H1 (cell line): ENCODE results near the gene MYOT. TPM values are rescaled to one million over a fixed set of nuclear protein-coding genes. Genes with fewer than 3 reads are reported as not detected.
A peak's percentile ranks its signal among the peaks of the same experiment; 100 is the strongest.

Experiments used
- CTCF ChIA-PET: fragments of 300-600 bp; sonication (Branson Sonifier 250); formaldehyde crosslinking; loops from one replicate; lab custom pipeline; 2021; ENCODE audit not compliant: partially characterized antibody; lab: Charles Lee
- POLR2A ChIA-PET: fragments of 300-600 bp; sonication (Branson Sonifier 250); formaldehyde crosslinking; loops from one replicate; lab custom pipeline; 2021; ENCODE audit warnings: inconsistent platforms; ENCODE audit not compliant: partially characterized antibody; lab: Charles Lee
- DNase-seq, 2 experiments: peaks; one replicate each; pipeline versions ENCODE4 v3.0.0 to v3.0.0-alpha.2; 2010 to 2022; ENCODE audit warnings: low spot score in 2 of 2, low read depth in 1 of 2, mixed read lengths in 1 of 2
- FAIRE-seq: peaks from 2 replicates; lab custom pipeline; 2011; peaks lifted over from hg19 to GRCh38; lab: Jason Lieb, UNC
- H2AFZ ChIP-seq: 2 replicates; pipeline ENCODE4 v1.8.1; 2012; ENCODE audit warnings: low read length, inconsistent platforms
- H2AK5ac ChIP-seq: 2 replicates; pipeline ENCODE4 v1.6.1; 2013; ENCODE audit warnings: low read depth, low read length
- H2BK120ac ChIP-seq: replicated peaks from 2 replicates; pipeline ENCODE3; 2013; ENCODE audit warnings: low read depth, low read length, inconsistent platforms
- H2BK12ac ChIP-seq: 2 replicates; pipeline ENCODE4 v1.6.1; 2013; ENCODE audit warnings: low read depth, low read length
- H2BK15ac ChIP-seq: 2 replicates; pipeline ENCODE4 v1.6.1; 2013; ENCODE audit warnings: low read length
- H2BK20ac ChIP-seq: 2 replicates; pipeline ENCODE4 v1.6.1; 2013; ENCODE audit warnings: low read length
- H2BK5ac ChIP-seq: 2 replicates; pipeline ENCODE4 v1.6.1; 2013; ENCODE audit warnings: low read depth, low read length
- H3K14ac ChIP-seq: 2 replicates; pipeline ENCODE4 v1.6.1; 2013; ENCODE audit warnings: inconsistent platforms; ENCODE audit not compliant: insufficient read length
- H3K18ac ChIP-seq: 2 replicates; pipeline ENCODE4 v1.6.1; 2013; ENCODE audit warnings: low read length; ENCODE audit errors: extremely low read depth
- H3K23ac ChIP-seq: 2 replicates; pipeline ENCODE4 v1.6.1; 2013; ENCODE audit warnings: inconsistent platforms; ENCODE audit not compliant: insufficient read length
- H3K23me2 ChIP-seq: 2 replicates; pipeline ENCODE4 v1.6.1; 2013; ENCODE audit warnings: low read depth, low read length
- H3K27ac ChIP-seq: 2 replicates; pipeline ENCODE4 v1.6.1; 2011; ENCODE audit warnings: low read depth, low read length, inconsistent platforms
- H3K27me3 ChIP-seq, 4 experiments: replicated peaks in 1 of 4; 1 replicate in 1 of 4; 2 replicates in 3 of 4; pipeline versions ENCODE4 v1.6.1 to v1.8.1; 2011 to 2013; ENCODE audit warnings: low read length in 3 of 4, mild to moderate bottlenecking in 3 of 4, inconsistent platforms in 2 of 4, mixed read lengths in 2 of 4, moderate library complexity in 1 of 4; ENCODE audit not compliant: control insufficient read depth in 3 of 4, insufficient read depth in 3 of 4; ENCODE audit errors: extremely low read depth in 1 of 4
- H3K36me3 ChIP-seq, 4 experiments: 2 replicates each; pipeline versions ENCODE4 v1.6.1 to v1.8.1; 2011 to 2013; ENCODE audit warnings: mild to moderate bottlenecking in 4 of 4, low read length in 3 of 4, moderate library complexity in 2 of 4, control low read depth in 1 of 4, inconsistent platforms in 1 of 4; ENCODE audit not compliant: insufficient read depth in 4 of 4, control insufficient read depth in 2 of 4
- H3K4ac ChIP-seq: replicated peaks from 2 replicates; pipeline ENCODE3; 2013; ENCODE audit warnings: low read length, low read depth, mixed read lengths, inconsistent platforms; ENCODE audit not compliant: insufficient read length
- H3K4me1 ChIP-seq, 4 experiments: replicated peaks in 1 of 4; 1 replicate in 1 of 4; 2 replicates in 3 of 4; pipeline versions ENCODE4 v1.6.1 to v1.8.1; 2011 to 2013; ENCODE audit warnings: low read length in 3 of 4, inconsistent platforms in 2 of 4, mixed read lengths in 1 of 4; ENCODE audit not compliant: insufficient read depth in 4 of 4, control insufficient read depth in 3 of 4
- H3K4me2 ChIP-seq, 2 experiments: 2 replicates each; pipeline versions ENCODE4 v1.6.1 to v1.8.1; 2011 to 2013; ENCODE audit warnings: low read depth in 2 of 2, low read length in 2 of 2, control low read depth in 1 of 2, inconsistent platforms in 1 of 2, mild to moderate bottlenecking in 1 of 2; ENCODE audit not compliant: insufficient read depth in 1 of 2
- H3K4me3 ChIP-seq, 4 experiments: fragments of 200-600, 300-600 bp in 1 of 4; sonication (generic), shearing (Covaris generic), sonication (Bioruptor Twin) in 1 of 4; 2 replicates each; pipeline versions ENCODE4 v1.5.1 to v1.8.1; 2011 to 2016; ENCODE audit warnings: low read length in 4 of 4, low read depth in 3 of 4, control low read depth in 2 of 4, inconsistent platforms in 2 of 4, mild to moderate bottlenecking in 2 of 4, mixed read lengths in 1 of 4, moderate library complexity in 1 of 4; ENCODE audit not compliant: insufficient read depth in 2 of 4; ENCODE audit errors: extremely low read depth in 1 of 4
- H3K56ac ChIP-seq: replicated peaks from 2 replicates; pipeline ENCODE3; 2013; ENCODE audit warnings: low read depth, mild to moderate bottlenecking, mixed read lengths, low read length, inconsistent platforms; ENCODE audit not compliant: insufficient read length
- H3K79me1 ChIP-seq: 2 replicates; pipeline ENCODE4 v1.6.1; 2013; ENCODE audit warnings: low read depth, low read length, control low read depth
- H3K79me2 ChIP-seq, 2 experiments: 2 replicates each; pipeline versions ENCODE4 v1.6.1 to v1.8.1; 2012 to 2013; ENCODE audit warnings: low read length in 2 of 2, mild to moderate bottlenecking in 2 of 2, inconsistent platforms in 1 of 2; ENCODE audit not compliant: insufficient read depth in 2 of 2, control insufficient read depth in 1 of 2
- H3K9ac ChIP-seq, 4 experiments: replicated peaks in 1 of 4; 1 replicate in 1 of 4; 2 replicates in 3 of 4; pipeline versions ENCODE4 v1.6.1 to v1.8.1; 2011 to 2013; ENCODE audit warnings: low read depth in 3 of 4, low read length in 3 of 4, control low read depth in 2 of 4, mild to moderate bottlenecking in 2 of 4, moderate library complexity in 2 of 4, inconsistent platforms in 1 of 4; ENCODE audit errors: extremely low read depth in 1 of 4
- H3K9me3 ChIP-seq, 2 experiments: 2 replicates each; pipeline versions ENCODE4 v1.6.1 to v1.8.1; 2012 to 2013; ENCODE audit warnings: mild to moderate bottlenecking in 2 of 2, moderate library complexity in 2 of 2, control low read depth in 1 of 2, inconsistent platforms in 1 of 2, low read depth in 1 of 2, low read length in 1 of 2, mixed read lengths in 1 of 2; ENCODE audit not compliant: insufficient read depth in 2 of 2
- H4K20me1 ChIP-seq, 2 experiments: replicated peaks in 1 of 2; 2 replicates each; pipeline versions ENCODE3 to v1.8.1; 2011 to 2013; ENCODE audit warnings: inconsistent platforms in 2 of 2, low read length in 2 of 2, mild to moderate bottlenecking in 1 of 2; ENCODE audit not compliant: insufficient read depth in 2 of 2, control insufficient read depth in 1 of 2
- H4K5ac ChIP-seq: 2 replicates; pipeline ENCODE4 v1.6.1; 2013; ENCODE audit warnings: low read length, low read depth, mixed read lengths, inconsistent platforms; ENCODE audit not compliant: insufficient read length
- H4K8ac ChIP-seq: 2 replicates; pipeline ENCODE4 v1.8.0; 2013; ENCODE audit warnings: mild to moderate bottlenecking, moderate library complexity, low read length, inconsistent platforms; ENCODE audit not compliant: insufficient read depth; ENCODE audit errors: extremely low read depth
- H4K91ac ChIP-seq: replicated peaks from 2 replicates; pipeline ENCODE3; 2013; ENCODE audit warnings: low read length, mixed read lengths, inconsistent platforms; ENCODE audit not compliant: insufficient read length
- ATF3 ChIP-seq: IDR thresholded peaks from 2 replicates; pipeline ENCODE4 v1.6.1; 2011; ENCODE audit warnings: low read depth, mild to moderate bottlenecking, low read length; ENCODE audit not compliant: insufficient read depth
- BACH1 ChIP-seq: IDR thresholded peaks from 2 replicates; pipeline ENCODE4 v1.6.1; 2012; ENCODE audit warnings: low read length, improper control_type of control experiment
- BCL11A ChIP-seq, 2 experiments: IDR thresholded peaks; one replicate each; pipeline ENCODE4 v1.6.1; 2011; ENCODE audit warnings: low read depth in 2 of 2, low read length in 2 of 2, mild to moderate bottlenecking in 2 of 2
- CHD1 ChIP-seq: IDR thresholded peaks from 2 replicates; pipeline ENCODE4 v1.6.1; 2012; ENCODE audit warnings: low read depth, low read length, improper control_type of control experiment
- EP300 ChIP-seq, 2 experiments: IDR thresholded peaks; 1 replicate in 1 of 2; 2 replicates in 1 of 2; pipeline ENCODE4 v1.6.1; 2011 to 2012; ENCODE audit warnings: low read depth in 2 of 2, low read length in 2 of 2, mild to moderate bottlenecking in 2 of 2, borderline replicate concordance in 1 of 2, inconsistent platforms in 1 of 2, moderate library complexity in 1 of 2
- HDAC6 ChIP-seq: IDR thresholded peaks from one replicate; pipeline ENCODE4 v1.7.1; 2012; ENCODE audit warnings: low read depth, mild to moderate bottlenecking, inconsistent platforms, low read length, moderate library complexity
- JUN ChIP-seq: IDR thresholded peaks from 2 replicates; pipeline ENCODE4 v1.6.1; 2011; ENCODE audit warnings: low read depth, mild to moderate bottlenecking, improper control_type of control experiment, low read length
- KDM4A ChIP-seq: IDR thresholded peaks from one replicate; pipeline ENCODE4 v1.7.1; 2012; ENCODE audit warnings: low read depth, mild to moderate bottlenecking, moderate library complexity, low read length, inconsistent platforms; ENCODE audit not compliant: severe bottlenecking
- MAFK ChIP-seq: IDR thresholded peaks from 2 replicates; pipeline ENCODE4 v1.6.1; 2012; ENCODE audit warnings: low read depth, mild to moderate bottlenecking, improper control_type of control experiment, low read length
- MAX ChIP-seq: IDR thresholded peaks from 2 replicates; pipeline ENCODE4 v1.6.1; 2012; ENCODE audit warnings: inconsistent platforms
- PHF8 ChIP-seq: fragments of 200-600 bp; sonication (generic); conservative IDR thresholded peaks from 2 replicates; pipeline ENCODE4 v1.7.1; 2012; ENCODE audit warnings: low read depth, mild to moderate bottlenecking, inconsistent platforms, low read length, moderate library complexity
- SP2 ChIP-seq: IDR thresholded peaks from 2 replicates; pipeline ENCODE4 v1.6.1; 2012; ENCODE audit warnings: mild to moderate bottlenecking, low read length, inconsistent platforms
- SUZ12 ChIP-seq: fragments of 200-600 bp; sonication (generic); IDR thresholded peaks from 2 replicates; pipeline ENCODE4 v1.6.1; 2012; ENCODE audit warnings: mild to moderate bottlenecking, inconsistent platforms, low read length, moderate library complexity, mixed read lengths
- WGBS, 2 experiments: shearing (Covaris generic) in 1 of 2; methylation state at CpG; one replicate each; pipeline versions ENCODE4 v1.1.6 to v1.1.7; 2013 to 2015; ENCODE audit warnings: low lambda C conversion rate in 2 of 2, mixed read lengths in 2 of 2, inconsistent platforms in 1 of 2, low coverage in 1 of 2, missing lambda C conversion rate in 1 of 2; ENCODE audit not compliant: insufficient replicate concordance in 2 of 2, insufficient coverage in 1 of 2, insufficient read length in 1 of 2; ENCODE audit errors: extremely low coverage in 1 of 2, missing lambda C conversion rate in 1 of 2; 5-methylcytosine and 5-hydroxymethylcytosine counted together
- polyA plus RNA-seq, 7 experiments: library from polyadenylated mRNA; depleted of rRNA in 3 of 7; stranded (reverse) in 5 of 7; unstranded in 2 of 7; fragments of >200 nt in 5 of 7; fragments of 200-250 nt in 2 of 7; gene quantifications; 1 replicate in 5 of 7; 2 replicates in 1 of 7; 4 replicates in 1 of 7; pipeline versions ENCODE4 v1.2.1 to v1.2.3, GENCODE V29; 2011 to 2013; ENCODE audit warnings: missing spikeins in 2 of 7, mixed read lengths in 2 of 7
- total RNA-seq: library from RNA; stranded (reverse); fragmentation: NEBNext Ultra II Directional; extraction: Animal tissue kit (Norgen Biotek cat#: 25700); gene quantifications from 2 replicates; pipeline ENCODE4 v1.2.1, GENCODE V29; 2021

MYOT gene
- total and polyA plus RNA-seq, 2 of the 8 experiments (the other 6 are each of a cell fraction or from before 2014, with no cell fraction given) = not detected

GRCh38 chr5:137896560-137896959, 28.9 kb downstream of the MYOT start:
- H2AK5ac ChIP-seq = no peak overlapping the region
- H2BK20ac ChIP-seq = no peak overlapping the region
- H3K23ac ChIP-seq = no peak overlapping the region
- H4K5ac ChIP-seq = no peak overlapping the region
- no peaks in the 10 kb centered on the region for H3K36me3 ChIP-seq
- H3K14ac ChIP-seq = no peak overlapping the region
- no peak overlapping the region for H3K27ac ChIP-seq
- no peak overlapping the region for H4K91ac ChIP-seq
- H3K4me3 ChIP-seq = no peak overlapping the region
- POLR2A ChIA-PET = no interaction called here
- DNase-seq = no peak
- H3K18ac ChIP-seq = no peak overlapping the region
- H3K9me3 ChIP-seq = no peaks in the 10 kb centered on the region
- H4K8ac ChIP-seq = no peak overlapping the region
- no peak overlapping the region for H2BK12ac ChIP-seq
- H3K79me1 ChIP-seq = no peaks in the 10 kb centered on the region
- H3K23me2 ChIP-seq = no peaks in the 10 kb centered on the region
- no peak overlapping the region for H2BK5ac ChIP-seq
- no peak overlapping the region for H3K9ac ChIP-seq
- H3K27me3 ChIP-seq = no peaks in the 10 kb centered on the region
- H2BK15ac ChIP-seq = no peak overlapping the region
- H2AFZ ChIP-seq = peak overlapping the region; percentile 70; the same call in 1 of the 2 replicates
- no peak overlapping the region for H3K56ac ChIP-seq
- 93% methylated on average over 3 of the region's 3 CpGs; no CpG with 5 or more reads in 1 of the 2 experiments for WGBS, 2 experiments
- no peak overlapping the region for H3K4ac ChIP-seq
- no peak overlapping the region for H2BK120ac ChIP-seq
- no peak overlapping the region for H3K4me2 ChIP-seq
- H3K79me2 ChIP-seq = no peaks in the 10 kb centered on the region
- no peak for FAIRE-seq
- CTCF ChIA-PET = interaction anchor here (0.6 to 2.2 kb wide), 5 partner anchors 10 to 545 kb away, joined by 3 to 6 read pairs (median 5); no protein-coding TSS in a partner anchor
- no peaks in the 10 kb centered on the region for H3K4me1 ChIP-seq
- no peaks in the 10 kb centered on the region for H4K20me1 ChIP-seq
- TF ChIP-seq MAFK = no peak
- TF ChIP-seq MAX = no peak
- TF ChIP-seq BACH1 = no peak
- TF ChIP-seq HDAC6 = no peak
- no peak for TF ChIP-seq SP2
- no peak for TF ChIP-seq CHD1
- no peak for TF ChIP-seq ATF3
- no peak for TF ChIP-seq EP300 (IDR thresholded peaks at IDR 0.05; ENCODE audit: borderline replicate concordance in 1 of 2, low read depth in 2 of 2, low read length in 2 of 2)
- TF ChIP-seq SUZ12 = no peak
- TF ChIP-seq BCL11A (IDR thresholded peaks at IDR 0.05; ENCODE audit: low read depth in 2 of 2, low read length in 2 of 2) = no peak
- no peak for TF ChIP-seq KDM4A
- TF ChIP-seq PHF8 = no peak
- TF ChIP-seq JUN = no peak
